ENCODE measurements around the gene HOXA9. TPM values are rescaled to one million over a fixed set of nuclear protein-coding genes. Genes with fewer than 3 reads are reported as not detected.

The HOXA9 gene
- total and polyA plus RNA-seq, 10 donors: 0.46 to 3.0 (median 0.98) TPM

DNA sequence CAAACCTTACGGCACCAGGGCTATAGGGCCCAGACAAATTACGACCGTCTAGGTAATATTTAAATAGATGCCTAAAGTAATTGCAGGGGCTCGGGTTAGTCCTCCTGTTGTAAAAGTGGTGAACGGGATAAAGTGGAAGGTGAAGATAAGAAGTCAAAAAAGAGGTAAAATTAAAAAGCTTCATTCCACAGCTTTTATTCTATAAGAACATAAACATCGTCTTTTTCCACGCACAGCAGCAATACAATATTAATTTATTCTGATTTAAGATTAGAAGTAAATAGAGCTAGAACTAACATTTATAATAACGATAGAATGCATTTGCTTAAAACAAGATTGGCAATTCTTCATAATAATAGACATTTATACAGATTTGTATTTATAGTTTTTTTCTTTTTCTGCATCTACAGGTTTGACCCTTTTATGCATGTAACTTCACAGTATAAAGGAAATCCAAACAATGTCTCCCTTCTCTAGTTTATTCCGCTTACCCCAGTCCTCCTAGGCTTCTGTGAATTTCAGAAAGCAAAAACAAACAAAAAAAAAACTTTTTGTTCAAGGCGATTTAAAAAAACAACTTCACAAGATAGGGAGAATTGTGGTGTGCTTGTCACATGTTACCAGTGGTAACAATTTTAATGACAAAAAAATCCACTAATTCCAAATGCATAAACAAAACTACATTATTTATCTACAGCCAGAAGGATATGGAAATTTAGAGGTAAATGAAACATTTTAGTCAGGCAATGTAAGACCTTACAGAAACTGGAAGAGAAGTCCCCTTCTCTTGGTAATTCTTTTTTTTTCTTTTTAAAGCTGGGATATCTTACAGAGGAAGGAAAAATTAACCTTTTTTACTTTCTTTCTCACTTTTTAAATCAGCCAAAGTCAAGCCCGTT lies 5.3 kb upstream of the HOXA9 start:
- no peak for DNase-seq
- no peak overlapping the region for H3K4me3 ChIP-seq
- no peak overlapping the region for H3K27ac ChIP-seq
- no peaks in the 10 kb centered on the region for H3K36me3 ChIP-seq
- TF ChIP-seq POLR2A (IDR thresholded peaks at IDR 0.05) (no peak), POLR2AphosphoS5 (IDR thresholded peaks at IDR 0.05) (no peak)
- TF ChIP-seq, protein P1, sequence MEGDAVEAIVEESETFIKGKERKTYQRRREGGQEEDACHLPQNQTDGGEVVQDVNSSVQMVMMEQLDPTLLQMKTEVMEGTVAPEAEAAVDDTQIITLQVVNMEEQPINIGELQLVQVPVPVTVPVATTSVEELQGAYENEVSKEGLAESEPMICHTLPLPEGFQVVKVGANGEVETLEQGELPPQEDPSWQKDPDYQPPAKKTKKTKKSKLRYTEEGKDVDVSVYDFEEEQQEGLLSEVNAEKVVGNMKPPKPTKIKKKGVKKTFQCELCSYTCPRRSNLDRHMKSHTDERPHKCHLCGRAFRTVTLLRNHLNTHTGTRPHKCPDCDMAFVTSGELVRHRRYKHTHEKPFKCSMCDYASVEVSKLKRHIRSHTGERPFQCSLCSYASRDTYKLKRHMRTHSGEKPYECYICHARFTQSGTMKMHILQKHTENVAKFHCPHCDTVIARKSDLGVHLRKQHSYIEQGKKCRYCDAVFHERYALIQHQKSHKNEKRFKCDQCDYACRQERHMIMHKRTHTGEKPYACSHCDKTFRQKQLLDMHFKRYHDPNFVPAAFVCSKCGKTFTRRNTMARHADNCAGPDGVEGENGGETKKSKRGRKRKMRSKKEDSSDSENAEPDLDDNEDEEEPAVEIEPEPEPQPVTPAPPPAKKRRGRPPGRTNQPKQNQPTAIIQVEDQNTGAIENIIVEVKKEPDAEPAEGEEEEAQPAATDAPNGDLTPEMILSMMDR (IDR thresholded peaks at IDR 0.05 in 8 of 11, conservative IDR thresholded peaks at IDR 0.05 in 3 of 11): no peak
- intact Hi-C loops (cut with DNase I; ENCODE audit: low total_unique reads): no loop called here
- WGBS, 5 donors: 27 to 29% (median 27%) methylated on average over 11 of the region's 11 CpGs
- peaks cover 0 to 14% (median 0%) of the 10 kb centered on the region in 8 donors for H3K9me3 ChIP-seq
- H3K4me1 ChIP-seq: peaks cover 23 to 89% (median 60%) of the 10 kb centered on the region in 6 donors
- H3K27me3 ChIP-seq (replicated peaks in 1 of 7): peaks cover 57 to 100% (median 100%) of the 10 kb centered on the region in 7 donors

DNA sequence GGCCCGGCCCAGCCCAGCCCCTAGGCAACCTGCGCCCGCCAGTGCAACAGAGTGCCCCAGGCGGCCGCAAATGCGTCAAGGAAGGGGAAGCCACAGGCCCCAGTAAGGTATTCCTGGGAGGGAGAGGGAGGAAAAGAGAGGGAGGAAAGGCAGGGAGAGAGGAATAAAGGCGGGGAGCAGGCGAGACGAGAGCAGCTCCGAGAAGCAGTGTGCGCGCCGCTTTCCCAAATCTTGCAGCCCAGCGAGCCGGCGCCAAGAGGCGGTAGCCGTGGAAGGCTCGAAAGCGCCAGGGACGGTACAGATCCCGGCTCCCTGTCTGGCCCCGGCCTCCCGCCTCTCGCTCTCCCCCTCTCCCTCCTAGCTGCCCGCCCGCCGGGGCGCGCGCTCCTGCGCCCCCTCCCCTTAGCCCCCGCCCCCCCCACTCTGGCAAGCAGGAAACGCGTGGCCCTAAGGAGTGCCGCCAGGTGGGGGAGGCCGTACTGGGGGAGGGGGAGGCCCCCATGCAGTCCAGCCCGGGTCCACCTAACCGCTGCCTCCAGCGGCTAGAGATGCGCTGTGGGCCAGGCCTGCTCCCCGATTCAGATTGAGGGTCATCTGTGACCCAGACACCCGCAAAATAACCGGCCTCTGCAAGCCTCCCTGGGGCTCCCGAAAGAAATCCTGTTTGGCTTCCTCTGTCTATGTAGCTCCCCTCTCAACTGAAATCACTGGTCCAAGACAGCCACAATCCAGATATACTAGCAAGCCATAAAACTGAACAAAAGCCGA lies 4.5 kb upstream of the HOXA9 start:
- intact Hi-C loops (cut with DNase I; ENCODE audit: low total_unique reads): loop anchor here (10.0 kb wide), 1 partner anchor 1305 kb away; no protein-coding TSS in a partner anchor
- H3K9me3 ChIP-seq: peaks cover 0 to 21% (median 0%) of the 10 kb centered on the region in 8 donors
- 2 to 17% (median 3%) methylated on average over 31 to 46 of the region's 46 CpGs for WGBS, 5 donors
- DNase-seq: peak; percentile 69
- TF ChIP-seq, protein P1 (IDR thresholded peaks at IDR 0.05 in 8 of 11, conservative IDR thresholded peaks at IDR 0.05 in 3 of 11): no peak
- TF ChIP-seq POLR2A (IDR thresholded peaks at IDR 0.05): no peak
- TF ChIP-seq POLR2AphosphoS5 (IDR thresholded peaks at IDR 0.05): no peak
- H3K4me1 ChIP-seq: peaks cover 30 to 93% (median 68%) of the 10 kb centered on the region in 6 donors
- peaks cover 65 to 100% (median 100%) of the 10 kb centered on the region in 7 donors for H3K27me3 ChIP-seq (replicated peaks in 1 of 7)
- H3K36me3 ChIP-seq: no peaks in the 10 kb centered on the region
- no peak overlapping the region for H3K27ac ChIP-seq
- peak overlapping the region in 3 of 8 donors; percentile 1 to 31 (median 10) for H3K4me3 ChIP-seq

- peaks cover 20 to 93% (median 68%) of the 10 kb centered on the region in 6 donors for H3K4me1 ChIP-seq
- 11 to 38% (median 12%) methylated on average over 20 to 25 of the region's 25 CpGs for WGBS, 5 donors
- intact Hi-C loops (cut with DNase I; ENCODE audit: low total_unique reads): loop anchor here (10.0 kb wide), 1 partner anchor 1304 kb away; no protein-coding TSS in a partner anchor
Observed at GRCh38 chr7:27168265-27168947, 3.1 kb upstream of the HOXA9 start.

More at GRCh38 chr7:27168265-27168947, 3.1 kb upstream of the HOXA9 start:
- Histone ChIP-seq H3K4me3 (no peak overlapping the region), H3K27ac (no peak overlapping the region), H3K36me3 (no peaks in the 10 kb centered on the region), H3K27me3 (replicated peaks in 1 of 7) (peaks cover 53 to 100% (median 100%) of the 10 kb centered on the region in 7 donors), H3K9me3 (peaks cover 0 to 23% (median 0%) of the 10 kb centered on the region in 8 donors)
- DNase-seq: peak; percentile 71
- TF ChIP-seq POLR2A (IDR thresholded peaks at IDR 0.05) (no peak), POLR2AphosphoS5 (IDR thresholded peaks at IDR 0.05) (no peak)
- TF ChIP-seq, protein P1 (IDR thresholded peaks at IDR 0.05 in 8 of 11, conservative IDR thresholded peaks at IDR 0.05 in 3 of 11): no peak
